Right renal pelvis (tissue), 4 donors: ENCODE measurements around the gene NEK7. TPM values are rescaled to one million over a fixed set of nuclear protein-coding genes. Genes with fewer than 3 reads are reported as not detected.

Source experiments
- DNase-seq, 4 donors: peaks; one replicate each; pipeline ENCODE4 v3.0.0-alpha.2; 2013; ENCODE audit warnings: low read depth in 4 of 4, low spot score in 3 of 4, missing footprints in 1 of 4
- polyA plus RNA-seq, 4 donors: library from polyadenylated mRNA; unstranded; fragments of 120-200 nt; gene quantifications; one replicate each; pipeline ENCODE4 v1.2.1, GENCODE V29; 2013; ENCODE audit not compliant: insufficient read length in 4 of 4

NEK7 gene
- polyA plus RNA-seq, 4 donors, result 48.3 to 63.3 (median 58.3) TPM

- no peak for DNase-seq
Measured at GRCh38 chr1:198246337-198246736, 89.5 kb downstream of the NEK7 start.

- no peak for DNase-seq
Measured at GRCh38 chr1:198253259-198253658, 96.5 kb downstream of the NEK7 start.

- DNase-seq, result no peak
Measured at GRCh38 chr1:198253668-198254067, 96.9 kb downstream of the NEK7 start.

- no peak for DNase-seq
Measured at GRCh38 chr1:198254521-198254920, 97.7 kb downstream of the NEK7 start.

GRCh38 chr1:198254948-198255347, 98.2 kb downstream of the NEK7 start:
- DNase-seq, result no peak

GRCh38 chr1:198255784-198256183, 99.0 kb downstream of the NEK7 start:
- DNase-seq, result no peak

GRCh38 chr1:198258491-198258890, 101.7 kb downstream of the NEK7 start:
- DNase-seq, result no peak

GRCh38 chr1:198259333-198260074, 102.7 kb downstream of the NEK7 start:
- DNase-seq, result no peak

GRCh38 chr1:198261886-198262285, 105.1 kb downstream of the NEK7 start:
- no peak for DNase-seq

GRCh38 chr1:198263186-198263585, 106.4 kb downstream of the NEK7 start:
- no peak for DNase-seq

- no peak for DNase-seq
Measured at GRCh38 chr1:198264282-198264681, 107.5 kb downstream of the NEK7 start.

- DNase-seq, result no peak
Measured at GRCh38 chr1:198265073-198265661, 108.4 kb downstream of the NEK7 start.

- DNase-seq, result no peak
Measured at GRCh38 chr1:198267056-198267455, 110.3 kb downstream of the NEK7 start.

GRCh38 chr1:198267921-198268320, 111.1 kb downstream of the NEK7 start:
- no peak for DNase-seq

- DNase-seq, result no peak
Measured at GRCh38 chr1:198268784-198269645, 112.2 kb downstream of the NEK7 start.

- DNase-seq, result no peak
Measured at GRCh38 chr1:198269646-198269940, 112.8 kb downstream of the NEK7 start.

GRCh38 chr1:198270273-198270828, 113.6 kb downstream of the NEK7 start:
- DNase-seq, result no peak

GRCh38 chr1:198271467-198271866, 114.7 kb downstream of the NEK7 start:
- no peak for DNase-seq

- DNase-seq, result no peak
Measured at GRCh38 chr1:198272492-198272891, 115.7 kb downstream of the NEK7 start.

GRCh38 chr1:198273748-198274295, 117.0 kb downstream of the NEK7 start:
- DNase-seq, result no peak

- no peak for DNase-seq
Measured at GRCh38 chr1:198275597-198275996, 118.8 kb downstream of the NEK7 start.
